Suprapubic skin (tissue), 3 donors: ENCODE measurements around the gene ACTR8.

Experiments
- EP300 ChIP-seq: sonication (generic); formaldehyde crosslinking; IDR thresholded peaks from one replicate; pipeline ENCODE4 v1.6.1; 2017; ENCODE audit warnings: antibody characterized with exemption
- POLR2A ChIP-seq, 2 donors: fragments of 450-650 bp; IDR thresholded peaks; one replicate each; pipeline ENCODE4 v1.6.1; 2017; ENCODE audit warnings: antibody characterized with exemption in 2 of 2, mild to moderate bottlenecking in 2 of 2, moderate library complexity in 2 of 2
- TF ChIP-seq, protein P1 (sequence below), 2 donors: fragments of 200-600 bp in 1 of 2; fragments of 450-650 bp in 1 of 2; sonication (generic) in 1 of 2; IDR thresholded peaks; one replicate each; pipeline ENCODE4 v1.5.1; 2016 to 2019; ENCODE audit warnings: antibody characterized with exemption in 2 of 2, mild to moderate bottlenecking in 1 of 2, moderate library complexity in 1 of 2

DNA sequence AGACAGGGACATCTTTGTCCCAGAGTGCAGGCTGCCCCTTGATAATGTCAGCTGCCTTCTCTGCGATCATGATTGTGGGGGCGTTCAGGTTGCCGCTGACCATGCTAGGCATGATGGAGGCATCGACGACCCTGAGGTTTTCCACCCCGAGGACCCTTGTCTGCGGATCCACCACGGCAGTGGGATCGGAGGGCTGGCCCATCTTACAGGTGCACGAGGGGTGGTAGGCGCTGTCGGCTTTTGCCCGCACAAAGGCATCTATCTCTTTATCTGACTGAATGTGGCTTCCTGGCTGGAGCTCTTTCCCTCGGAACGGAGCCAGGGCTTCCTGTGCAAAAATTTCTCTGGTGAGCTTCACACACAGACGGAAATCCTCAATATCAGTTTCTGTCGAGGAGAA is 64.1 kb downstream of the ACTR8 start:
- TF ChIP-seq, protein P1, sequence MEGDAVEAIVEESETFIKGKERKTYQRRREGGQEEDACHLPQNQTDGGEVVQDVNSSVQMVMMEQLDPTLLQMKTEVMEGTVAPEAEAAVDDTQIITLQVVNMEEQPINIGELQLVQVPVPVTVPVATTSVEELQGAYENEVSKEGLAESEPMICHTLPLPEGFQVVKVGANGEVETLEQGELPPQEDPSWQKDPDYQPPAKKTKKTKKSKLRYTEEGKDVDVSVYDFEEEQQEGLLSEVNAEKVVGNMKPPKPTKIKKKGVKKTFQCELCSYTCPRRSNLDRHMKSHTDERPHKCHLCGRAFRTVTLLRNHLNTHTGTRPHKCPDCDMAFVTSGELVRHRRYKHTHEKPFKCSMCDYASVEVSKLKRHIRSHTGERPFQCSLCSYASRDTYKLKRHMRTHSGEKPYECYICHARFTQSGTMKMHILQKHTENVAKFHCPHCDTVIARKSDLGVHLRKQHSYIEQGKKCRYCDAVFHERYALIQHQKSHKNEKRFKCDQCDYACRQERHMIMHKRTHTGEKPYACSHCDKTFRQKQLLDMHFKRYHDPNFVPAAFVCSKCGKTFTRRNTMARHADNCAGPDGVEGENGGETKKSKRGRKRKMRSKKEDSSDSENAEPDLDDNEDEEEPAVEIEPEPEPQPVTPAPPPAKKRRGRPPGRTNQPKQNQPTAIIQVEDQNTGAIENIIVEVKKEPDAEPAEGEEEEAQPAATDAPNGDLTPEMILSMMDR (IDR thresholded peaks at IDR 0.05) = no peak
- TF ChIP-seq EP300 (no peak), POLR2A (IDR thresholded peaks at IDR 0.05) (no peak)
